Endodermal cell (in vitro differentiated cells): ENCODE measurements around the gene HDLBP. TPM values are rescaled to one million over a fixed set of nuclear protein-coding genes. Genes with fewer than 3 reads are reported as not detected.

ENCODE experiments used
- DNase-seq: peaks from one replicate; pipeline ENCODE4 v3.0.0-alpha.2; 2017
- H3K27ac ChIP-seq: 2 replicates; pipeline ENCODE4 v1.5.1; 2013; ENCODE audit warnings: mild to moderate bottlenecking, low read depth, low read length, moderate library complexity
- H3K27me3 ChIP-seq: 2 replicates; pipeline ENCODE4 v1.6.1; 2013; ENCODE audit warnings: mild to moderate bottlenecking, low read length, moderate library complexity; ENCODE audit not compliant: insufficient read depth, control insufficient read depth, poor library complexity, severe bottlenecking
- H3K36me3 ChIP-seq: 2 replicates; pipeline ENCODE4 v1.7.0; 2013; ENCODE audit warnings: mild to moderate bottlenecking, low read length, moderate library complexity; ENCODE audit not compliant: control insufficient read depth, insufficient read depth
- H3K4me1 ChIP-seq: one replicate; pipeline ENCODE4 v1.7.0; 2013; ENCODE audit warnings: low read length; ENCODE audit not compliant: control insufficient read depth, insufficient read depth
- H3K4me3 ChIP-seq: 2 replicates; pipeline ENCODE4 v1.5.1; 2013; ENCODE audit warnings: mild to moderate bottlenecking, low read length, moderate library complexity
- H3K9ac ChIP-seq: 2 replicates; pipeline ENCODE4 v1.6.1; 2013; ENCODE audit warnings: mild to moderate bottlenecking, low read length, moderate library complexity; ENCODE audit not compliant: poor library complexity, severe bottlenecking; ENCODE audit errors: extremely low read depth
- H3K9me3 ChIP-seq: 2 replicates; pipeline ENCODE4 v1.6.1; 2013; ENCODE audit warnings: mild to moderate bottlenecking, low read length, moderate library complexity; ENCODE audit not compliant: control insufficient read depth
- H3K27ac Mint-ChIP-seq: 2 replicates; pipeline ENCODE4 v1.8.0; 2020; ENCODE audit warnings: mixed read lengths
- H3K27me3 Mint-ChIP-seq: 2 replicates; pipeline ENCODE4 v1.8.0; 2021; ENCODE audit warnings: mild to moderate bottlenecking, mixed read lengths; ENCODE audit not compliant: insufficient read depth
- H3K36me3 Mint-ChIP-seq: 2 replicates; pipeline ENCODE4 v1.8.0; 2020; ENCODE audit warnings: low read depth, mixed read lengths
- H3K4me1 Mint-ChIP-seq: 2 replicates; pipeline ENCODE4 v1.8.0; 2020; ENCODE audit warnings: mixed read lengths
- H3K4me3 Mint-ChIP-seq: 2 replicates; pipeline ENCODE4 v1.8.0; 2020; ENCODE audit warnings: mild to moderate bottlenecking, moderate library complexity, mixed read lengths
- H3K9me3 Mint-ChIP-seq: 2 replicates; pipeline ENCODE4 v1.8.0; 2020; ENCODE audit warnings: mild to moderate bottlenecking, mixed read lengths
- CTCF ChIP-seq: fragments of 200-600 bp; sonication (generic); conservative IDR thresholded peaks from 2 replicates; pipeline ENCODE4 v1.5.0; 2021; ENCODE audit warnings: antibody characterized with exemption, mild to moderate bottlenecking
- WGBS, 2 experiments: methylation state at CpG; one replicate each; pipeline versions ENCODE4 v1.1.5 to v1.1.7; 2013; ENCODE audit warnings: missing lambda C conversion rate in 2 of 2, mixed read lengths in 1 of 2; ENCODE audit not compliant: insufficient coverage in 1 of 2, insufficient read length in 1 of 2; 5-methylcytosine and 5-hydroxymethylcytosine counted together
- total RNA-seq, 2 donors: library from RNA; stranded (reverse); fragmentation: NEBNext Ultra II Directional in 1 of 2; extraction: Animal tissue kit (Norgen Biotek cat#: 25700) in 1 of 2; gene quantifications; 2 replicates in 1 of 2; 3 replicates in 1 of 2; pipeline ENCODE4 v1.2.1, GENCODE V29; 2021

Gene HDLBP
- total RNA-seq, 2 donors from 2014 or later: 344 to 374 TPM

- Histone ChIP-seq H3K27me3 (no peaks in the 10 kb centered on the region), H3K4me3 (no peak overlapping the region), H3K9me3 (no peaks in the 10 kb centered on the region), H3K27ac (no peak overlapping the region), H3K4me1 (peaks cover 6% of the 10 kb centered on the region), H3K36me3 (no peaks in the 10 kb centered on the region), H3K9ac (no peak overlapping the region)
- H3K4me1 Mint-ChIP-seq: peaks cover 4% of the 10 kb centered on the region
- peak; percentile 41 for DNase-seq
- no peak overlapping the region for H3K4me3 Mint-ChIP-seq
- 87 to 90% methylated on average over 9 to 15 of the region's 15 CpGs for WGBS, 2 experiments
- TF ChIP-seq CTCF: no peak
- H3K27ac Mint-ChIP-seq: no peak overlapping the region
- no peaks in the 10 kb centered on the region for H3K36me3 Mint-ChIP-seq
- H3K27me3 Mint-ChIP-seq: no peaks in the 10 kb centered on the region
- H3K9me3 Mint-ChIP-seq: no peaks in the 10 kb centered on the region
Observed at GRCh38 chr2:241189856-241190201, 125.6 kb downstream of the HDLBP start.

GRCh38 chr2:241189093-241189855 lies 126.2 kb downstream of the HDLBP start:
- Mint-ChIP-seq H3K4me3 (no peak overlapping the region), H3K27ac (no peak overlapping the region), H3K36me3 (no peaks in the 10 kb centered on the region), H3K27me3 (no peaks in the 10 kb centered on the region), H3K9me3 (no peaks in the 10 kb centered on the region), H3K4me1 (peaks cover 4% of the 10 kb centered on the region)
- no peak for TF ChIP-seq CTCF
- WGBS, 2 experiments: 92 to 97% methylated on average over 16 to 32 of the region's 32 CpGs
- Histone ChIP-seq H3K4me1 (peaks cover 6% of the 10 kb centered on the region), H3K4me3 (no peak overlapping the region), H3K27me3 (no peaks in the 10 kb centered on the region), H3K9ac (no peak overlapping the region), H3K27ac (no peak overlapping the region), H3K9me3 (no peaks in the 10 kb centered on the region), H3K36me3 (no peaks in the 10 kb centered on the region)
- no peak for DNase-seq

- peaks cover 4% of the 10 kb centered on the region for H3K4me1 Mint-ChIP-seq
- H3K27ac Mint-ChIP-seq: peak within 1 kb of the TSS; percentile 64
Observed at GRCh38 chr2:241188361-241189092, 126.9 kb downstream of the HDLBP start, which contains the start of gene ANO7. TSS of gene ANO7 (plus strand) at chr2:241188677. CDS start at chr2:241190064, 1,387 bp downstream.

More at GRCh38 chr2:241188361-241189092, 126.9 kb downstream of the HDLBP start, which contains the start of gene ANO7:
- Histone ChIP-seq H3K4me1 (peaks cover 6% of the 10 kb centered on the region), H3K9ac (no peak within 1 kb of the TSS), H3K27me3 (no peaks in the 10 kb centered on the region), H3K9me3 (no peaks in the 10 kb centered on the region), H3K4me3 (no peak within 1 kb of the TSS), H3K27ac (no peak within 1 kb of the TSS), H3K36me3 (no peaks in the 10 kb centered on the region)
- peak; percentile 68 for DNase-seq
- no peaks in the 10 kb centered on the region for H3K36me3 Mint-ChIP-seq
- WGBS, 2 experiments: 73 to 78% methylated on average over 13 to 21 of the region's 21 CpGs
- H3K4me3 Mint-ChIP-seq: no peak within 1 kb of the TSS
- H3K27me3 Mint-ChIP-seq: no peaks in the 10 kb centered on the region
- no peaks in the 10 kb centered on the region for H3K9me3 Mint-ChIP-seq
- TF ChIP-seq CTCF: no peak
